IPS-18c (cell line): ENCODE data around the gene ADCY1.

Source experiments
- H3K4me3 ChIP-seq: 2 replicates; pipeline ENCODE4 v1.7.0; 2013; ENCODE audit warnings: low read depth, mild to moderate bottlenecking, low read length, moderate library complexity; ENCODE audit not compliant: insufficient read depth
- H3K9me3 ChIP-seq: one replicate; pipeline ENCODE4 v1.6.1; 2013; ENCODE audit warnings: mild to moderate bottlenecking, low read length, moderate library complexity; ENCODE audit not compliant: control insufficient read depth, insufficient read depth

The ADCY1 gene

DNA sequence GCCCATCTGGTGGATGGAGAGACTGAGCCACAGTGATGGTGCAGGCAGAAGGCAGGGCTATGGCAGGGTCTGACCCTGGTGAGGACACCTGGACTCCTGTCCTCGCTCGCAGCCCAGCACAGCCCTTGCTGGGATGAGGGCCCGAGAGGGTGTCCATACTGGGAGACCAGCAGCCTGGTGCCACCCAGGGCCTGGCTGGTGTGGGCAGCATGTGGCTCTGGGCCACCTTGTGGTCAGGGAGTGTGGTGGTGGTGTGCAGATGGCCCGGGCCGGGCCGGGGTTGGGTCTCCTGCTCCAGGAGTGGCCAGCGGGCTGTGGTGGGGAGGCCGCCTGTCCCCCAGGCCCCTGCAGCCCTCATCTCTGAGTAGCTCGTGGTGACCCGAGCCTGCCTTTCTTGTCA, 14.9 kb downstream of the ADCY1 start:
- Histone ChIP-seq H3K4me3 (no peak overlapping the region), H3K9me3 (no peaks in the 10 kb centered on the region)

DNA sequence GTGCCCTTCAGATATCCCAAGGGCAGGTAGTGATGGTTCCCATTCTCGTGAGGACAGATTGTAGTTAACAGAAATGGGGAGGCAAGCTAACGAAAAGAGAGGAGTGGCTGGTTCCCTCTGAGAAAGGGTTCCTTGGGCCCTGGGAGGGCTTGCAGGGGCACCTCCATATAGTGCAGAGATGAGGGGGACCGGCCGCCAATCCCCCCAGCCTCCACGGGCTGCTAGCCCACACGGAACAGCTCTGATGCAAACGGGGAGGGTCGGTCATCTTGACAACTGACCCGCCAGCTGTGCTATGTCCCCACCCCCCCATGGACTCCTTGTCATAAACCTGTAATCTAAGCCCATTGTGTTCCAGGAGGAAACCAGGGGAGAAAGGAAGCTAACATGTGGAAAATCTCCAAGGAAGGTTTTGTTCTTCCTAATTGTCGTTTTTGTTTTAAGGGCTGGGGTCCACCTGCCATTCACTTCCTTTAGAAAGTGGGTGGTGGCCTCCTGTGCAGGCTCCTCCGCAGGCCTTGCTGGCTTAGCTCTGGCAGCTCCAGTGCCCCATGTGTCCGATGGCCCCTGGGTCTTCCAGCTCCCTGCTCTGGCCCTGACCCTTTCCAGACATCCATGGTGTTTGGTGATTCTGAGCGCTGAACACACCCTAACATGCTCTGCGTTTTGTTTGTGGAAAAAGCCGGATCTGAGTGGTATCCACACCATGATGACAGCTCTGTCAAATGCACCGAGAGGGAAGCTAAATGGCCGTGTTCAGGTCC, 15.9 kb downstream of the ADCY1 start:
- no peak overlapping the region for H3K4me3 ChIP-seq

GRCh38 chr7:45590679-45591057, 16.5 kb downstream of the ADCY1 start:
- H3K4me3 ChIP-seq, result no peak overlapping the region
- no peaks in the 10 kb centered on the region for H3K9me3 ChIP-seq

More for the DNA sequence above, 15.9 kb downstream of the ADCY1 start:
- H3K9me3 ChIP-seq, result no peaks in the 10 kb centered on the region

DNA sequence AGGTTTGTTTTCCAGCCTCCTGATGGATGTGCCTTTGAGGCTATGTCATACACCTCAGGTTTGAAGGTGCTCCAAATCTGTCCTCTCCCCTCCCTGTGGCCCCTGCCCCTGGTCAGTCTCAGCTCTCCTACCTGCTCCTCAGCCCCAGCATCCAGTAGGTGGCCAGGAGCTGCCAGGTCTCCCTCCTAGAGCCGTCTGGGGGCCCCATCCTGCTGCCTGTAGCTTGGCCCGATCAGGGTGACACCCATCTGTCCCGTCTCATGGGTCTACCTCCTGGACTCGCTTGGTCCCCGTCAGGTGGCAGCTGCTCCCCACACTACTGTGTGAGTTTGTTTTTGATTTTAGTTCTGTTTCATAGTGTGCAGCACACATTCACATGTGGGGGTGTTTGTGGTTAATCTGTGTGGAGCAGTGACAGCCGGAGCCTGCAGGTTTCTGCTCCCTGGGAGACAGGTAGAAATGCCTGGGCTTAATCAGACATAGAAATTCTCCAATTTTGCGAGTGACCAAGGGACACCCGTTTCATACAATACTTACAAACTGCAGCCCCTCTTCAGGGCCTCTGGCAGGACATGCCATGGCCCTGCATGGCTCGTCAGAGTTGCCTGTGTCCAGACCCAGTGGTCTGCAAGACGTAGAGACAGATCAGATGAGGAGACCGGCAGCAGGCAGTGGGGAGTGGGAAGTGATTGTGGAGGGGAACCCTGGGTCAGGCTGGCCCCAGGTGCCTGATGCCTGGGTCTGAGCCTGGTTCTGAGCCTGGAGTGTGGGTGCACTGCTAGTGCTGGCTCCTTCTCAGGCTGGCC, 17.1 kb downstream of the ADCY1 start:
- no peaks in the 10 kb centered on the region for H3K9me3 ChIP-seq
- H3K4me3 ChIP-seq, result no peak overlapping the region

- Histone ChIP-seq H3K9me3 (no peaks in the 10 kb centered on the region), H3K4me3 (no peak overlapping the region)
Measured at GRCh38 chr7:45592230-45592991, 18.2 kb downstream of the ADCY1 start.

- no peaks in the 10 kb centered on the region for H3K9me3 ChIP-seq
Measured at GRCh38 chr7:45593121-45593541, 19.0 kb downstream of the ADCY1 start.

GRCh38 chr7:45593877-45594276, 19.7 kb downstream of the ADCY1 start:
- no peak overlapping the region for H3K4me3 ChIP-seq
- no peaks in the 10 kb centered on the region for H3K9me3 ChIP-seq

More at GRCh38 chr7:45593121-45593541, 19.0 kb downstream of the ADCY1 start:
- no peak overlapping the region for H3K4me3 ChIP-seq

GRCh38 chr7:45594745-45595535, 20.8 kb downstream of the ADCY1 start:
- H3K4me3 ChIP-seq, result no peak overlapping the region
- H3K9me3 ChIP-seq, result no peaks in the 10 kb centered on the region

DNA sequence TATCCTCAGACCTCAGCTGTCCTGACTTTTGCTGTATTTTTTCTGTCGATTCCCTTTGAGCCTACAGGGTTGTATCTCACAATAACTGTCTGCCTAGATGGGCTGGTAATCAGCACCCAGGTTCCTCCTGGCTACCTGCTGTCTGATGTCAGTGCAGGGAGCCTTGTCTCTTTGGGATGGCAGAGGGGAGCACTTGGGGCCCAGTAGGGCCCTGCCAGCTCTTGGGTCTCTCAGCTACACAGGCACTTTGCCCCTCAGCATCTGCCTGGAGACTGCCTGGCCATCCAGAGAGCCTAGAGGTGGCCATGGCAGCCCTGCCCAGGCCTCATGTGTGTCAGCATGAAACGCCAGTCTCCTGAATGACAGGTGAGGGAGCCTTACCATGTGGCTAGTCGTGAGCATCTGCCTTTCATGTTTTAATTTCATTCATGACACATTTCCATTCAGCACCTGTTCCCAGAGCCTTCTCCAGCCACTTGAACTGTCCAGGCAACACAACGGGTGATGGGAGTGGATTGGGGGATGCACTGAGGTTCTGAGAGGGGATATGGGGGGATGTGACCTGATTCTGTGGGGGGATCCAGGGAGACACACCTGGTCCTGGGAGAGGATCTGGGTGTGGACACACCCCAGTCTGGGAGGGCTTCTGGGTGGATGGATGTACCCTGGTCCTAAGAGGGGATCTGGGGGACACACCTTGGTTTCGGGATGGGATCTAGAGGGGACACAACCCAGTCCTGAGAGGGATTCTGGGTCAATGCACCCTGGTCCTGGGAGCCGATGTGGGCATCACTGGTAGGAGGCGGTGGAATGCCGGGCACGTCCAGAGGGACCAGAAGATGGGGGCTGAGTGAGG, 21.9 kb downstream of the ADCY1 start:
- H3K4me3 ChIP-seq, result no peak overlapping the region

DNA sequence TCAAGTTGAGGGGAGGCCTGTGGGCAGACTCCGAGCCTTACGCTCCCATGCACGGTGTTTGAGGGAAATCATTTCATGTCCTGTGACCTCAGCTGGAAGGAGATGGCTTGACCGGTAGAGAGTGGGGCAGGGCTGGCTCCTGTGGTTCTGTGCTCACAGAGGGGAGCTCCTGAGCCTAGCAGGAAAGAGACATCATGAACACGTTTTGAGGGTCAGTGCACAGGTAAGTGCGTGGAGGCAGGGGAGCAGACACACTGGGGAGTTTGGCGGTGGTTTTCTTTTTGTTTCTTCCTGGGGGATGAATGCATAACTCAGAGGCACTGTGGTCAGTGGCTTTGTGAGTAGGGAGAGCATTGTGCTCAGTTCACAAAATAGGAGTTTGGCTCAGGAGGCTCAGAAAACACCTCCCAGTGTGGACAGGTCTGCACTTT, 22.5 kb downstream of the ADCY1 start:
- no peaks in the 10 kb centered on the region for H3K9me3 ChIP-seq
- no peak overlapping the region; the same call in 1 of the 2 replicates for H3K4me3 ChIP-seq

More for the DNA sequence above, 21.9 kb downstream of the ADCY1 start:
- H3K9me3 ChIP-seq, result no peaks in the 10 kb centered on the region

- Histone ChIP-seq H3K9me3 (no peaks in the 10 kb centered on the region), H3K4me3 (no peak overlapping the region)
Measured at GRCh38 chr7:45597286-45597984, 23.3 kb downstream of the ADCY1 start.

- Histone ChIP-seq H3K9me3 (no peaks in the 10 kb centered on the region), H3K4me3 (no peak overlapping the region)
Measured at GRCh38 chr7:45598886-45599520, 24.8 kb downstream of the ADCY1 start.

- Histone ChIP-seq H3K4me3 (no peak overlapping the region), H3K9me3 (no peaks in the 10 kb centered on the region)
Measured at GRCh38 chr7:45599851-45600706, 25.9 kb downstream of the ADCY1 start.

DNA sequence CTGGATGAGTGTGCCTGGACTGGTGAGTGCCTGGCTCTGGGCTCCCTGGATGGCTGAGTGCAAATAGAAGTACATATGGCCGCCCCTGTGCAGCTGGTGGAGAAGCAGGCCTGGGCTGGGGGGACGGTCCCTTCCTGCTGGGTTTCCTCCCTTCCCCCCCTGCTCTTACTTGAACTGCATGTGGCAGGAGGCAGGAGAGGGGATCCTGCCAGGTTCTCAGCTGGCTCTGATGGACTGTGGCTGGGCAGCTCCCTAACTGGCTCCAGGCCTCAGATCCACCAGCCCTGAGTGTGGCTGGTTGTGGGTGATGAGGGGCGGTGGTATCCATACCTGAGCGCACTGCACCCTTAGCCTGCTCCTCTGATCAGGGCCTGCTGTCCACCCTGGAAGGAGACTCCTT, 26.9 kb downstream of the ADCY1 start:
- Histone ChIP-seq H3K9me3 (no peaks in the 10 kb centered on the region), H3K4me3 (no peak overlapping the region)
